Fibroblast of lung (primary cell): Measurements from ENCODE around the gene HSPH1. TPM values are rescaled to one million over a fixed set of nuclear protein-coding genes. Genes with fewer than 3 reads are reported as not detected.

Source experiments
- DNase-seq, 2 donors: peaks; one replicate each; pipeline versions ENCODE4 v3.0.0 to v3.0.0-alpha.2; 2010; ENCODE audit warnings: low read depth in 2 of 2
- H2AFZ ChIP-seq: 2 replicates; pipeline ENCODE4 v1.5.1; 2012; ENCODE audit warnings: low read length, control low read depth, inconsistent platforms
- H3K27ac ChIP-seq: 2 replicates; pipeline ENCODE4 v1.5.1; 2011; ENCODE audit warnings: low read length, control low read depth; ENCODE audit not compliant: insufficient read depth
- H3K27me3 ChIP-seq: 2 replicates; pipeline ENCODE4 v1.5.1; 2011; ENCODE audit warnings: mild to moderate bottlenecking, low read length; ENCODE audit not compliant: control insufficient read depth, insufficient read depth
- H3K36me3 ChIP-seq: 2 replicates; pipeline ENCODE4 v1.5.1; 2011; ENCODE audit warnings: low read length; ENCODE audit not compliant: control insufficient read depth, insufficient read depth
- H3K4me1 ChIP-seq: 2 replicates; pipeline ENCODE4 v1.5.1; 2011; ENCODE audit warnings: low read length; ENCODE audit not compliant: control insufficient read depth, insufficient read depth; ENCODE audit errors: extremely low read depth
- H3K4me2 ChIP-seq: 2 replicates; pipeline ENCODE4 v1.5.1; 2011; ENCODE audit warnings: low read length, control low read depth; ENCODE audit not compliant: insufficient read depth; ENCODE audit errors: extremely low read depth
- H3K4me3 ChIP-seq, 4 experiments: fragments of 200-600 bp in 1 of 4; sonication (generic) in 1 of 4; replicated peaks in 1 of 4; 2 replicates each; pipeline ENCODE4 v1.5.1; 2011 to 2016; ENCODE audit warnings: low read length in 4 of 4, low read depth in 3 of 4, mild to moderate bottlenecking in 3 of 4, control low read depth in 2 of 4, inconsistent platforms in 1 of 4, mixed read lengths in 1 of 4; ENCODE audit not compliant: insufficient read depth in 1 of 4; ENCODE audit errors: control extremely low read depth in 1 of 4
- H3K79me2 ChIP-seq: 2 replicates; pipeline ENCODE4 v1.5.1; 2012; ENCODE audit warnings: mild to moderate bottlenecking, low read length, inconsistent platforms; ENCODE audit not compliant: control insufficient read depth, insufficient read depth
- H3K9ac ChIP-seq: 2 replicates; pipeline ENCODE4 v1.5.1; 2011; ENCODE audit warnings: mild to moderate bottlenecking, low read length, control low read depth; ENCODE audit not compliant: insufficient read depth
- H3K9me3 ChIP-seq: 2 replicates; pipeline ENCODE4 v1.5.1; 2012; ENCODE audit warnings: low read depth, low read length; ENCODE audit not compliant: control insufficient read depth, insufficient read depth
- H4K20me1 ChIP-seq: 2 replicates; pipeline ENCODE4 v1.5.1; 2011; ENCODE audit warnings: low read length; ENCODE audit not compliant: control insufficient read depth, insufficient read depth; ENCODE audit errors: extremely low read depth
- CTCF ChIP-seq, 2 donors: IDR thresholded peaks in 1 of 2; conservative IDR thresholded peaks in 1 of 2; 1 replicate in 1 of 2; 2 replicates in 1 of 2; pipeline ENCODE4 v1.5.1; 2011 to 2012; ENCODE audit warnings: low read length in 2 of 2, control low read depth in 1 of 2, inconsistent platforms in 1 of 2, low read depth in 1 of 2, mild to moderate bottlenecking in 1 of 2
- EZH2 ChIP-seq: IDR thresholded peaks from 2 replicates; pipeline ENCODE4 v1.5.1; 2012; ENCODE audit warnings: low read length, control low read depth, mild to moderate bottlenecking; ENCODE audit errors: missing control alignments
- polyA plus RNA-seq, 2 donors: library from polyadenylated mRNA; depleted of rRNA in 1 of 2; stranded (reverse) in 1 of 2; unstranded in 1 of 2; fragments of >200 nt; gene quantifications; 2 replicates each; pipeline ENCODE4 v1.2.1, GENCODE V29; 2011 to 2012; ENCODE audit warnings: missing spikeins in 1 of 2
- total RNA-seq: library from RNA; depleted of rRNA; stranded (reverse); fragments of >200 nt; gene quantifications from 2 replicates; pipeline ENCODE4 v1.2.1, GENCODE V29; 2014

HSPH1 gene
- total and polyA plus RNA-seq, 2 donors (not counting 1 experiment from before 2014, with no cell fraction given), result 34.4 to 40.6 TPM

- H3K36me3 ChIP-seq, result no peaks in the 10 kb centered on the region
- no peaks in the 10 kb centered on the region for H3K4me1 ChIP-seq
- H3K9ac ChIP-seq, result no peak overlapping the region
- H4K20me1 ChIP-seq, result no peaks in the 10 kb centered on the region
- no peak overlapping the region for H3K4me3 ChIP-seq
- H3K79me2 ChIP-seq, result no peaks in the 10 kb centered on the region
- H3K27me3 ChIP-seq, result peaks cover 40% of the 10 kb centered on the region
- no peak overlapping the region for H2AFZ ChIP-seq
- H3K9me3 ChIP-seq, result no peaks in the 10 kb centered on the region
- no peak overlapping the region for H3K27ac ChIP-seq
- no peak overlapping the region for H3K4me2 ChIP-seq
- no peak for DNase-seq
- TF ChIP-seq EZH2 (no peak), CTCF (conservative IDR thresholded peaks at IDR 0.05 in 1 of 2, IDR thresholded peaks at IDR 0.05 in 1 of 2; ENCODE audit: low read depth in 1 of 2, low read length in 2 of 2) (no peak)
Measured at GRCh38 chr13:31116224-31116623, 45.5 kb downstream of the HSPH1 start.

GRCh38 chr13:31115616-31116015, 46.1 kb downstream of the HSPH1 start:
- H3K9ac ChIP-seq, result no peak overlapping the region
- H3K9me3 ChIP-seq, result no peaks in the 10 kb centered on the region
- H3K4me3 ChIP-seq, result no peak overlapping the region
- no peak for TF ChIP-seq EZH2
- no peak for TF ChIP-seq CTCF (conservative IDR thresholded peaks at IDR 0.05 in 1 of 2, IDR thresholded peaks at IDR 0.05 in 1 of 2; ENCODE audit: low read depth in 1 of 2, low read length in 2 of 2)
- no peak overlapping the region for H3K4me2 ChIP-seq
- H3K36me3 ChIP-seq, result no peaks in the 10 kb centered on the region
- peaks cover 40% of the 10 kb centered on the region for H3K27me3 ChIP-seq
- H4K20me1 ChIP-seq, result no peaks in the 10 kb centered on the region
- H3K4me1 ChIP-seq, result no peaks in the 10 kb centered on the region
- H2AFZ ChIP-seq, result no peak overlapping the region
- no peak for DNase-seq
- no peak overlapping the region for H3K27ac ChIP-seq
- no peaks in the 10 kb centered on the region for H3K79me2 ChIP-seq

GRCh38 chr13:31114641-31115040, 47.1 kb downstream of the HSPH1 start:
- H3K27me3 ChIP-seq, result peaks cover 36% of the 10 kb centered on the region

More at GRCh38 chr13:31114641-31115040, 47.1 kb downstream of the HSPH1 start:
- DNase-seq, result no peak
- Histone ChIP-seq H3K79me2 (no peaks in the 10 kb centered on the region), H3K4me1 (no peaks in the 10 kb centered on the region), H3K9me3 (no peaks in the 10 kb centered on the region), H3K4me3 (no peak overlapping the region), H3K9ac (no peak overlapping the region), H3K36me3 (no peaks in the 10 kb centered on the region), H3K27ac (no peak overlapping the region), H2AFZ (no peak overlapping the region), H4K20me1 (no peaks in the 10 kb centered on the region), H3K4me2 (no peak overlapping the region)
- TF ChIP-seq CTCF (conservative IDR thresholded peaks at IDR 0.05 in 1 of 2, IDR thresholded peaks at IDR 0.05 in 1 of 2; ENCODE audit: low read depth in 1 of 2, low read length in 2 of 2) (no peak), EZH2 (no peak)
